Measurements from ENCODE around the gene ZNF547.
A peak's percentile ranks its signal among the peaks of the same experiment; 100 is the strongest.

Gene ZNF547

GRCh38 chr19:57350877-57351805 is 12.2 kb upstream of the ZNF547 start, which contains the start of gene ZNF304:
ZNF304 (plus strand) TSS chr19:57351271; CDS start chr19:57351665, 394 bp downstream.
- Histone ChIP-seq H4K20me1 (ENCODE audit: insufficient read depth, low read length) (peaks cover 10% of the 10 kb centered on the region), H3K9me3 (ENCODE audit: insufficient read depth, low read length, severe bottlenecking) (no peaks in the 10 kb centered on the region), H3K27ac (ENCODE audit: low read length) (peak within 1 kb of the TSS; percentile 79), H3K4me1 (ENCODE audit: insufficient read depth, low read length) (peaks cover 31% of the 10 kb centered on the region), H3K4me3 (ENCODE audit: low read depth in 1 of 2, low read length in 2 of 2) (peak within 1 kb of the TSS; percentile 81 to 82), H3K79me2 (ENCODE audit: insufficient read depth, low read length) (peaks cover 40% of the 10 kb centered on the region), H2AFZ (ENCODE audit: low read depth, low read length) (peak within 1 kb of the TSS; percentile 84), H3K4me2 (ENCODE audit: insufficient read depth, low read length) (peak within 1 kb of the TSS; percentile 94), H3K36me3 (ENCODE audit: insufficient read depth, low read length) (peaks cover 38% of the 10 kb centered on the region), H3K9ac (ENCODE audit: low read depth, low read length) (peak within 1 kb of the TSS; percentile 76), H3K27me3 (ENCODE audit: insufficient read depth, low read length, poor library complexity) (no peaks in the 10 kb centered on the region)
- ATAC-seq (ENCODE audit: insufficient read depth, low read depth): peak; percentile 100
- peak; percentile 93 for DNase-seq
- TF ChIP-seq EZH2 (IDR thresholded peaks at IDR 0.05; ENCODE audit: borderline replicate concordance, low read depth, low read length, severe bottlenecking) (no peak), CTCF (IDR thresholded peaks at IDR 0.05; ENCODE audit: borderline replicate concordance, extremely low read depth, low read length, poor library complexity, severe bottlenecking) (no peak)

- H3K79me2 ChIP-seq (ENCODE audit: insufficient read depth, low read length): peaks cover 40% of the 10 kb centered on the region
- peak overlapping the region; percentile 69 for H3K27ac ChIP-seq (ENCODE audit: low read length)
- peak overlapping the region; percentile 76 for H3K9ac ChIP-seq (ENCODE audit: low read depth, low read length)
- H2AFZ ChIP-seq (ENCODE audit: low read depth, low read length): peak overlapping the region; percentile 84; the same call in 1 of the 2 replicates
- peaks cover 31% of the 10 kb centered on the region for H3K4me1 ChIP-seq (ENCODE audit: insufficient read depth, low read length)
- peak overlapping the region; percentile 81 to 82 for H3K4me3 ChIP-seq (ENCODE audit: low read depth in 1 of 2, low read length in 2 of 2)
- peak overlapping the region; percentile 94 for H3K4me2 ChIP-seq (ENCODE audit: insufficient read depth, low read length)
- TF ChIP-seq EZH2 (IDR thresholded peaks at IDR 0.05; ENCODE audit: borderline replicate concordance, low read depth, low read length, severe bottlenecking): no peak
- no peak for TF ChIP-seq CTCF (IDR thresholded peaks at IDR 0.05; ENCODE audit: borderline replicate concordance, extremely low read depth, low read length, poor library complexity, severe bottlenecking)
- DNase-seq: no peak
- H4K20me1 ChIP-seq (ENCODE audit: insufficient read depth, low read length): peaks cover 10% of the 10 kb centered on the region
- no peaks in the 10 kb centered on the region for H3K9me3 ChIP-seq (ENCODE audit: insufficient read depth, low read length, severe bottlenecking)
- no peak for ATAC-seq (ENCODE audit: insufficient read depth, low read depth)
- peaks cover 45% of the 10 kb centered on the region for H3K36me3 ChIP-seq (ENCODE audit: insufficient read depth, low read length)
- H3K27me3 ChIP-seq (ENCODE audit: insufficient read depth, low read length, poor library complexity): no peaks in the 10 kb centered on the region
These were observed 11.5 kb upstream of the ZNF547 start for GRCh38 chr19:57351867-57352266.

- Histone ChIP-seq H4K20me1 (ENCODE audit: insufficient read depth, low read length) (peaks cover 10% of the 10 kb centered on the region), H3K27me3 (ENCODE audit: insufficient read depth, low read length, poor library complexity) (no peaks in the 10 kb centered on the region), H3K4me1 (ENCODE audit: insufficient read depth, low read length) (peaks cover 22% of the 10 kb centered on the region), H3K4me3 (ENCODE audit: low read depth in 1 of 2, low read length in 2 of 2) (no peak overlapping the region), H3K9me3 (ENCODE audit: insufficient read depth, low read length, severe bottlenecking) (no peaks in the 10 kb centered on the region), H3K79me2 (ENCODE audit: insufficient read depth, low read length) (peaks cover 47% of the 10 kb centered on the region), H3K27ac (ENCODE audit: low read length) (no peak overlapping the region), H3K9ac (ENCODE audit: low read depth, low read length) (no peak overlapping the region), H2AFZ (ENCODE audit: low read depth, low read length) (no peak overlapping the region), H3K4me2 (ENCODE audit: insufficient read depth, low read length) (no peak overlapping the region), H3K36me3 (ENCODE audit: insufficient read depth, low read length) (peaks cover 68% of the 10 kb centered on the region)
- DNase-seq (no peak), ATAC-seq (ENCODE audit: insufficient read depth, low read depth) (no peak)
- no peak for TF ChIP-seq CTCF (IDR thresholded peaks at IDR 0.05; ENCODE audit: borderline replicate concordance, extremely low read depth, low read length, poor library complexity, severe bottlenecking)
These were observed 7.4 kb upstream of the ZNF547 start for GRCh38 chr19:57355916-57356315.

Data from DND-41 (cell line).